ENCODE data around the gene CAMK1D. TPM values are rescaled to one million over a fixed set of nuclear protein-coding genes. Genes with fewer than 3 reads are reported as not detected.
A peak's percentile ranks its signal among the peaks of the same experiment; 100 is the strongest.
"Not testable (repeated sequence)": the region's sequence is repeated elsewhere in the genome, so short reads cannot be mapped to it uniquely, and the experiment has no call there.

Gene CAMK1D
- polyA plus RNA-seq, 10 donors, result 3.3 to 8.2 (median 5.1) TPM

DNA sequence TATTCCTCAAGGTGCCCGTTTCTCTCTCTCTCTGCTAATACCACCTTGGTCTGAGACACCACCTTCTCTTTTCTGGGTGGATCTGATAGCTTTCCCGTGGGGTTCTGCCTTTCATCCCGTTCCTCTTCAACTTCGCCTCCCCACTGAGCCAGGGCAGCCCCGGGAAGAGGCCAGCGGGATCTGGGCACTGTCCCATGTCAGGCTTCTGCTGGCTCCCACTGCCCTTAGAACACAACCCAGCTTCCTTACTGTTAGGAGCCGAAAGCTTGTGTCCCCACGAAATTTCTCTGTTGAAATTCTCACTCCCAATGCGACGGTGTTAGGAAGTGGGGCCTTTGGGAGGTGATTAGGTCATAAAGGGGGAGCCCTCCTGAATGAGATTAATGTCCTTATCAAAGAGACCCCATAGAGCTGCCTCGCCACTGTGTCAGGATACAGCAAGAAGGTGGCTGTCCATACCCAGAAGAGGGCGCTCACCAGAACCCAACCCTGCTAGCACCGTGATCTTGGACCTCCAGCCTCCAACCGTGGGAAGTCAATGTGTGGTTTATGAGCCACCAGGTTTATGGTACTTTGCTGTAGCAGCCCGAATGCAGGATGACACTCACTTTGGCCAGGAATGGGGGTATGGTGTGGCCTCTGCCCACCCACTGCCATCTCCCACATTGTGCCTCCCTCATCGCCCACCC, 79.2 kb downstream of the CAMK1D start:
- DNase-seq, result no peak

DNA sequence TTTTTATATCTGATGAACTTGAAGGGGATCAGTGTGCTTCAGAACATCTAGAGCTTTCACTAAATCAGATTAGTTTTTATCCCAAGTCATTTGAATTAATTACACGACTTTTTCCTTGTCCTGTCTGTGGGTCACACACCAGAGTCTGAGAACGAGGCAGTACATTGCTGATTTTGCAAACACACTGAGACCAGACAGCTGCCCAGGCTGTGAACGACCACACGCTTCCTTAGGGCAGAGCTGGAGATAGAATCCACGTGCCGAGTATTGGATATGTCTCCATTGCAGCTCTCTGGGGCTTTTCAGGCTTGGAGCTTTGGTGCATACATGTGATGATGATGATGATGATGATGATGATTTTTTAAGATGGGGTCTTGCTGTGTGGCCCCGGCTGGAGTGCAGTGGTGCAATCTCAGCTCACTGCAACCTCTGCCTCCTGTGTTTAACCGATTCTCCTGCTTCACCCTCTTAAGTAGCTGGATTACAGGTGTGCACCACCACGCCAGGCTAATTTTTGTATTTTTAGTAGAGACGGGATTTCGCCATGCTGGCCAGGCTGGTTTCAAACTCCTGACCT, 81.1 kb downstream of the CAMK1D start:
- DNase-seq, result no peak

DNA sequence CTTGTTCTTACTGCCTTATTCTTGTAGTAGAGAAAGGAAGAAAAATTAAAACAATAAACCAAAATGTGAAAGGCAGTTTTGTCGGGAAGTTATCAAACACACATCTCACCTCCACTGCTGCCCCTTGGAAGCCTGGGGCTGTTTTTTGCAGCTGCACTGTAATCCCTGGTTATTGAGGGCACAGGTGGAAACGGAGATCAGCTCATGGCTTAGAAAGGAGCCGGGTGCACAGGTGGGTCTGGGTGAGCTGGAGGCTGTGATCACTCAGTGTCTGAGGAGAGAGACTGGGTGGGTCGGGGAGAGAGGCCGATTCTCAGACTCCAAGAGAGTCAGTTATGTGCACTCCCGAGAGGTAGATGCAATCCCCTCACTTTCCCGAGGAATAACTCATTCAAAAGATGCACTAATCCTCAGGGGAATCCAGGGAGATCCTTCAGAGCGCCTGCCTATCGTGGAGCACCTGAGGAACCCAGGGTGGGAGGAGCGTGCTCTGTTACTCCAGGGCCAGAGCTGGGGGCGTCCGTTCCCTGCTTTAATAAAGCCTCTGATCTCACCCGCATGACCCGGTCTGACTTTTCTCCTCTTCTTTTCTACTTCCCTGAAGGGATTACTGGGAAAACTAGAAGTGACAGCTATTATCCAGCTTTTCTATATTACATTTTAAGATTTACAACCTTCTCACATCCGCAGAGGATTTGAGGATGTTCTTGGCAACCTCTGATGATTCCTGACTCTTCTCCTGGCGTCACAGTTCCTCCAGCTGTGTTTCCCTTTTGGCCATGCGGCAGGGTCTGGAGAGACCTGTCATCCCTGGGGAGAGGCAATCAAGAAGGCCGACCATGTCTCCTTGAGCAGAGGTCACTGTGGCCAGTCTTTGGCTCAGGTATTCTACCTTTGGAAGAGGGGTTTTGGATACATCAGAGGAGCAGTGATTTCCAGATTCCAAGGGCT, 82.1 kb downstream of the CAMK1D start:
- DNase-seq, result peak in 1 of 3 donors; percentile 80

DNA sequence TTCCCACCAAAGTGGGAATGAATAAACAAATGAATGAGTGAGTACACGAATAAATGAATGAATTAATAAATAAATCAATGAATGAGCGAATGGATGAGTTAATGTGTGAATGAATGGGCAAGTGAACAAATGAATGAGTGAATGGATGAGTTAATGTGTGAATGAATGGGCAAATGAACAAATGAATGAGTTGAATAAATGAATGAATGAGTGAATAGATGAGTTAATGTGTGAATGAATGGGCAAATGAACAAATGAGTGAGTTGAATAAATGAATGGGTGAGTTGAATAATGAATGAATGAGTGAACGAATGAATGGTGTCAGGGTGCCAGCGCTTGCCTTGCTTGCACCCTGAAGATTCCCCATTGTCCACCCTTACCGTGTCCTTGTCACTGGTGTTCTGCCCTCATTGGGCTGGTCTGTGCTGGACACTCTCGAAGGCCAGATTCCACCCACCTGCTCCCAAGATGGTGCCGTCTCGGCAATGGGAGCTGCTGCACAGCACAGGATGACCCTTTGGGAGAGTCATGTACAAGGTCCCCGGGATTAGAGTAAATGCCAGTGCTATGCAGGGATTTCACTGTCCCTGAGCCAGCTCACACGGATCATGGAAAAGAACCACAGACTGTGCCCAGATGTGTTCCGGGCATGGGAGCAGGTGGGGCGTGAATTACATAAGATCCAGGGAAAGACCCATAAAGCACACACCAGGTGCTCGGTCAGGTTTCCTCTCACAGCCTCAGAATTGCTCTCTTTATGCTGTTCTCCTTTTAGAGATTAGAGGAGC, 83.2 kb downstream of the CAMK1D start:
- DNase-seq, result no peak

DNA sequence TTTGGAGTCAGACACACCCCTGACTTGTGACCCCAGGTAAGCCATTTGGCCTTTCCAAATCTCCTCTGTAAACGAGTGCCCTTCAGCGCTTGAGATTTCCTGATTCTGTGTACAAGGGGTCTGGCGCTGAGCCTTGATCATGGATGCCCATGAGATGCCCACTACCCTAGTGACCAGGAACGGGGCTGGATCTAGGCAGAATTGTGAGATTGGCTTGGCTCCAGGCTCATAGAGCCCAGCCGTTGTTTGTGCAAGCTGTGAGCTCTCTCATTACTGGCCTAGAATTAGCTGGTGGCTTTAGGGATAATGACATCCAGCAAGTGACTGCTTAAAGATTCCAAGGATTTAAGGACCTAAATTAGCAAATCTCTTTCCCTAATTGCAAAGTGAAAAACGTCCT, 84.9 kb downstream of the CAMK1D start:
- no peak for DNase-seq

DNA sequence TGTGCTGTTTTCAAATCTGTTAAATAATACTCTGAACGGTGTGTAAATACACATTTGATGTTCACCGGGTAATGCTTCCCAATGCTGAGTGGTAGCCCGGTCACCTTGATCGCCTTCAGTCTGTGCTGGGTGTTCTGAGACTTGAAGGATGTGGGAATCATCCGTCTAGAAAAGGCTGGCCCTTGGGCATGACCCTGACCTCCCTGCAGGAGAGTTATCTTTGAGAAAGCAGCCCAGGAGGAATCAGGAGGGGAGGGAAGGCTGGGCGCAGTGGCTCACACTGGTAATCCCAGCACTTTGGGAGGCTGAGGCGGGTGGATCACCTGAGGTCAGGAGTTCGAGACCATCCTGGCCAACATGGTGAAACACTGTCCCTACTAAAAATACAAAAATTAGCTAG, 85.3 kb downstream of the CAMK1D start:
- DNase-seq, result not testable (repeated sequence)

DNA sequence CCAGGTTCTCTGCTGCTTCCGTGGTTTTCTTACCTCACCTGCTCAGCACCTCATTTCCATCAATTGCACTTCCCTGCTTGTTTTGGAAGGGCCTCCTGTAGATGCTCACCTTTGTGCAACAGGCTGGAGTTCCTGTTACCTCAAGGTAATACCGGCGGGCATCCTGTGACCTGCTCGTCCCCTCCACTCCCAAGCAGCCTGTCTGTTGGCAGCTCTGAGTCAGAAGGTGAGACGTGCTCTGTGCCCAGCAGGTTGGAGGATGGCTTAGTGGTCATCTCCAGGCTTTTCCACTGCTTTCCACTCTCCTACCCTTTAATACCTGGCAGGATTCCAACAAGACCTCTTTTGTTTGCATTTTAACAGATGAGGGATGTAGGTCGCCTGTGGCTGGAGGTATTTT, 86.0 kb downstream of the CAMK1D start:
- DNase-seq, result no peak

DNA sequence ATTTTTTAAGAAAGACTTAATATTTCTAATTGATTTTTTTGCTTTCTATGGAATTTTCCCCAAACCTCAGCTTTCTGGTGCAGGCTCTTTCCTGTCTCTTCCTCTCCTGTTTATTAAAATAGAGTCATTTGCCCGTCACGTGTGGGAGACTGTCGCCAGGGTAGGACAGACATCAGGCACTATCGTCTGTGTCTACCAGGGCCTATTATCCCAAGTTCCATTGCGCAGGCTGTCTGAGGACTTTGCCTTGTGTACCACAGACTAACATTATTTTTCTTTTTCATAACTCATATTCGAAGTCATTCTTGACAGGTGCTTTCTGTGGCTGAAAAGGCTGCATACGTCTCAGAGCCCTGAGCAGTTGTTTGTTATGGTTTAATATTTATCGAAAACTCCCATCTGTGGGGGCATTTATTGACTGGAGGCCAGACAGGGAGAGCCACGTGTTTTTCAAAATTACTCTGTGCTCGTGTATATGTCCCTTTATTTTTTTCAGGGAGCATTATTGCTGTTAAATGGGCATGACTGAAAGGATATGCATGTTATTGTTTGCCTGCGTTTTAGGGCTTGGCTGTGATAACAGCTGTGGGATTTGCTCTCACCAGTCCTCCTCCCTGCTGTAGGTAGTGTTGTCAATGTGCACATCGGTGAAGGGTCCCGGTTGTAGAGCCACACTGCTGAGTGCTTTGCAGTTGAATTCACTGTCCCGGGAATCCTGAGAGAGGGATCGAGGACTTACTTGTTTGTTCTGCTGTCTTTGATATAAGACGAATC, 89.8 kb downstream of the CAMK1D start:
- DNase-seq, result no peak

DNA sequence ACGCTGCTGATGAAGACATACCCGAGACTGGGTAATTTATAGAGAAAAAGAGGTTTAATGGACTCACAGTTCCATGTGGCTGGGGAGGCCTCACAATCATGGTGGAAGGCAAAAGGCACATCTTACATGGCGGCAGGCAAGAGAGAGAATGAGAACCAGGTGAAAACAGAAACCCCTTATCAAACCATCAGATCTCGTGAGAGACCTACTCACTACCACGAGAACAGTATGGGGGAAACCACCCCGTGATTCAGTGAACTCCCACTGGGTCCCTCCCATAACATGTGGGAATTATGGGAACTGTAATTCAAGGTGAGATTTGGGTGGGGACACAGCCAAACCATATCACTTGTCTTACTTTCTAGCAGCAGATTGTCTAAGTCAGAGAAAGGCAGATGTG, 90.4 kb downstream of the CAMK1D start:
- DNase-seq, result not testable (repeated sequence)

DNA sequence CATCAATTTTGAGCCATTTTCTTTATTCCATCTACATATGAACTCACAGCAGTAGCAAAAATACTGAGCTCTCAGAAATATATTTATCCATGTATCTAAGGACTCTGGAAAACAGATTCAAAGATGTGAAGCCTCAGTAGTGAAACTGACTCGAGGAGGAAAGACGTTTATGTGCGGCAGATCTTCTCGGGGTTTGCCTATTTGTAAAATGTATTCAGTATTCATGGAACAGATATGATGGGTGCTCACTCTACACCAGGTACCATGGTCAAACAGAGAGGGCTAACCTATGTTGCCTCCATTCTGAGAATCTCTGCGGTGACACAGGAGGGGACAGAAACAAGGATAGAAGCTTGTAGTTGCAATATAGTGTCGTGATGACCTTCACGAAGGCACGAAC, 93.7 kb downstream of the CAMK1D start:
- DNase-seq, result no peak

DNA sequence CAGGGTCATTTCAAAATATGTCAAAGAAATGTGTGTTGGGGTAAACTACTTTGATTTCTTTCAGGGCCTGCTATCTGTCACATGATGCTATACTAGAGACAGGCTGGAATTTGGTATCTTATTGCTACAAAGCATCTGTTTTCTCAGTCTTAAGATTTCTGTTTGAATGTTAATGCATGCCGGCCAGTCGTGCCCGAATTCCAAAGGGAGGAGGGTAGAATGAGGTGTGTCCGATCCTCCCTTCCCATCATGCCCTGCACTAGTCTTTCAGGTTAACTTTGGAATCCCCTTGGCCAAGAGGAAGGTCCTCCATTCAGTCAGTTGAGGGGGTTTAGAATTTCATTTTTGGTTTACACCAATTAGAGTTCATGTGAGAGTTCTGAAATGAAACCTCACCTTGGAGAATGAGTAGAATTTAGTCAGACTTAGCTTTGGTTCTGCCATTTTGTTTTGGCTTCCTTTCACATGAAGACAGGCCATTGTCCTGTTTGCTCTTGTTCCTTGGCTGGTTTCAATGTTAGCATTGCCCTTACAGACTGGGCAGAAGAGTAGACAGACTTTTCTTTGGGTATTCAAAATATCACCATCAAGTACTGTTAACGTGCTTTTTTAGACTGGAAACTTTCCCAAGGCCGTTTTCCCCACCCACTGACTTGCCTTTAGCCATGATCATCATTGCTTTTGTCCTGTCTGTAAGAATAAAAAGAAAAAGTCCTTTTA, 95.8 kb downstream of the CAMK1D start:
- no peak for DNase-seq

DNA sequence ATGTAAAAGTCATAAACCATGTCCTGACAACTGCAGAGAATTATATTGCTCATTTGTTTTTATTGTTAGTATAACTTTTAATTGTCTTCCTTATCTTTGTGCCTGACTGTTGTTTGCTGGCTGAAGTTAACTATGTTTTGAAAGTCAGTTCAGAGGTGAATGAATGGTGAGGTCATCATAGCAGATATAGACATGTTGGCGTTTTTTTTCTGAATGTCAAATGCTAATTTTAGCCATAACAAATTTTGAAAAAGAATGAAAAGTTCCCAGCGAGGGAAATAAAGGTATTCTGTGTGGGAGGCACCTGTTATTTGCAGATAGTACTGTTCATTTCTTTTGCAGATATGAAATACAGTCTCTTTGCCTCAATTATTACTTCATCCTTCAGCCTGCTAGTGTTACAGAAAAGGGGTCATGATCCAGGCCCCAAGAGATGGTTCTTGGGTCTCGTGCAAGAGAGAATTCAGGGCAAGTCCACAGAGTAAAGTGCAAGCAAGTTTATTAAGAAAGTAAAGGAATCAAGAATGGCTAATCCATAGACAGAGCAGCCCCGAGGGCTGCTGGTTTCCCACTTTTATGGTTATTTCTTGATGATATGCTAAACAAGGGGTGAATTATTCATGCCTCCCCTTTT, 96.5 kb downstream of the CAMK1D start:
- DNase-seq, result no peak

DNA sequence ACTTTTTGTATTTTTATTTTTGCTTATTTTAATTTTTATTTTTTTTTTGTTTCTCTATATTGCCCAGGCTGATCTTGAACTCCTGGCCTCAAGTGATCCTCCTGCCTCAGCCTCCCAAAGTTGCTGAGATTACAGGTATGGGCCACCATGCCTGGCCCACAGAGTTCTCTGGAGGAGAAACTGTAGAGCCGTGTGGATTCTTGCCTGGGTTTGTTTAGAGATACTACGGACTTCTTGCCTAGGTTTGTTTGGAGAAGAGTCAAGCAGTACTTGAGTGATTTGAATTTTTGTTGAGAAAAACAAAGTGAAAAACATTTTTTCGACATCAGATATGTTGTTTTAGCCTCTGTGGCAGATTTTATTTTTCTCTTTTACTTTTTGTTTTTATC, 99.0 kb downstream of the CAMK1D start:
- no peak for DNase-seq

DNA sequence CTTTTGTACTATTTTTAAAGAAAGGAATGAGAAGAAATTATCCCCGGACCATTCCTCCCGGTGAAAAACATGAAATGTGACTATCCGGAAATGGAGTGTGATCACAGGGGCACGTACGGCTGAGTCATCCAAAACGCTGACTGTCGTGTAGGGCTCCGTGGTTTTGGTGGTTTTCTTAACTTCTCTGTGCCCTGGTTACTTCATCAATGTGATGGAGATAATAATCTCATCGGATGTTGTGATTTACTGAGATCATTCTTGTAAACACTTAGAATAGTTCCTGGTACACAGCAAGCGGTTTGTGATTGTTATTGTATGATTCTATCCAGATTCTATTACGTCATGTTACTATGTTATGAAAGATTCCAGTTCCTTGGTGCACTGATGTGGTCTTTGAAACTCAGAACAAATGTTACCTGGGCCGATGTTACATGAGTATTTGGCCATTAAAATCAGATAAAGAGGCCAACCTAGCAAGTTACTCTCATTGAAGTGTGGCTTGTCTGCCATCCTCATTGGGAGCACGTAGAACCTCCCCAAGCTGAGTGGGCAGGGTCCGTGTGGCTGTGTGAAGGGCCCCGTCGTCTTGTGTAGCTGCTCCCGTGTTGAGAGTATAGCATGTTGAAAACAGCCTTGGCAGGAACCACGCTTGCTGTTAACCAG, 99.5 kb downstream of the CAMK1D start:
- DNase-seq, result peak in 2 of 3 donors; percentile 17 to 67

DNA sequence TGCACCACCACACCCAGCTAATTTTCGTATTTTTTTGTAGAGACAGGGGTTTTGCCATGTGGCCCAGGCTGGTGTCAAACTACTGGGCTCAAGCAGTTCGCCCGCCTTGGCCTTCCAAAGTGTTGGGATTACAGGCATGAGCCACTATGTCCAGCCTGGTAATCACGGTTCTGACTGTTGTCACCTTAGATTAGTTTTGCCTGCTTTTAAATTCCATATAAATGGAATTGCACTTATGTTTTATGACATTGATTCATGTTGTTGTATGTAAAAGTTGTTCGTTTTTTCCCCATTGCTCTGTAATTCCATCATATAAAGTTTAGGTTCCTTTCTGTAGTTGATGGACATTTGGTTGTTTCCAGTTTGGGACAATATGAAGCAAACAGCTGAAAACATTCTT, 106.0 kb downstream of the CAMK1D start:
- DNase-seq, result no peak

DNA sequence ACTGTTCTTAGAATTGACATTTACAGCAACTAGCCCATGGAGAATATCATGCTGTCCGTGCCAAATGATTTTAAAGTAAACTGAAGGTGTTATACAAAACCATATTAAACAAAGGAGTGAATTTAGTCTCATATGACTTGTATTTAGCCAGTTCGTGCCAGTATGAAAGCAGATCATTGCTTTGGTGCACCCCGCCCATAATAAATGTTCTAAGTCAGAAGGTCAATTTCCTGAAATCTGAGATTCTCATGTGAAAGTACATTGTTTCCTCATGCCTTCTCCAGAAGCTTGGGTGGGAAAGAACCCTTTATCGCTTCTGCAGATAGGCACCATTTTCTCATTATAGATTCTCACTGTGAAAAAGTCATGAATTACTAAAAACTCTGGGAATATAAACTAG, 106.4 kb downstream of the CAMK1D start:
- DNase-seq, result no peak

DNA sequence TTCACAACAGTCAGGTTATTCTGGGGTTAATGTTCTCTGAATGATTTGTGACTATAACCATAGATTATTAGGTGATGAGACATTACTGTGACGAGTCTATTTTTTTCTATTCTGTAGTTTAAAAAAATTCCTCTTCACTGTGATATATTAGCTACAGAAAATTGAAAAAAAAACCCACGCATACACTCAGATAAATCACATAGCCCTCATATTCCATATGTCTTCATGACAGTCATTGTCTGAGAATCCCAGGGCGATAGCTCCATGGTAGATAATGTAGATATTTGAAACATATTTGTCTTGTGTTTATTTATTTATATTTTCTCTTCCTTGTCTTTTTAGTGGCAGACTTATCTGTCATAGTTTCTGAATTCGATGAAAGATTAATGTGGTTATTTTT, 110.0 kb downstream of the CAMK1D start:
- no peak for DNase-seq

DNA sequence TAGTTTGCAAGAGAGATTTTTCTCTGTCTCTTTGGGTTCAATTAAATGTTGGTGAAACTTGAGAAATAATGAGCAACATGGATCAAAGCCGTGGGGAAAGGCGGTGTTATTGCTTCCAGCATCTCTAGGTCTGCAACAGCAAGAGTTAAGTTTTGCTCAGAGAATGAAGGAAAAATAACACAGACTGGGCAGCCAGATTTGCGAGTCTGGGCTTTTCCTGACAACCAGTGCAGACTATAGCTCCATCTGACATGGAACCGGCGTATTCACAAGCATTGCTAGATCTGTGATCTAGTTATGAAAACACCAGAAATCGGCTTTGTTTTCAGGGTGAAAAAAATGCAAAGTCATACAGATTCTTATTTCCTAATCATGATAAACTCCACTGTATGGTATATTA, 110.4 kb downstream of the CAMK1D start:
- no peak for DNase-seq

DNA sequence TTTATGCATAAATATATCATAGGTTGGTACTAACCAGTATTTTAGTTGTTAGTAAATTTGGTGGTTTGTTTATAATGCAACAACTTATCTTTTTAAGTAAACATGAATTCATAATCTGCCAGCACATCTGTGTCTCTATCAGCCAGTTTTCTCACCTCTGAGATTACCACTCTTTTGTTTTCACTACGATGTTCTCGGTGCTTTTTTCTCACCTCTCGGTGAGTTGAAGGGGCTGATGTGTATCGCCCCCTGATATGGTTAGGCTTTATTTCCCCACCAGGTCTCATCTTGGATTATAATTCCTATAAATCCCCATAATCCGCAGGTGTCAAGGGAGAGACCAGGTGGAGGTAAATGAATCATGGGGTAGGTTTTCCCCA, 114.1 kb downstream of the CAMK1D start:
- no peak for DNase-seq

Data from muscle of back (tissue), 11 donors.